ENCODE data around the gene CLTB. TPM values are rescaled to one million over a fixed set of nuclear protein-coding genes. Genes with fewer than 3 reads are reported as not detected.

The CLTB gene
- total RNA-seq, 4 donors from 2014 or later, result 167 to 272 (median 265) TPM

- Histone ChIP-seq H3K4me1 (peaks cover 8 to 57% (median 40%) of the 10 kb centered on the region in 4 donors), H3K27me3 (no peaks in the 10 kb centered on the region), H3K4me3 (no peak overlapping the region), H3K36me3 (no peaks in the 10 kb centered on the region), H3K27ac (peak overlapping the region; percentile 30 to 97 (median 70)), H3K9me3 (no peaks in the 10 kb centered on the region)
- DNase-seq, result no peak
- no peak for TF ChIP-seq EP300 (IDR thresholded peaks at IDR 0.05; ENCODE audit: low read depth)
- no peak for TF ChIP-seq POLR2AphosphoS5 (IDR thresholded peaks at IDR 0.05)
- TF ChIP-seq CTCF (IDR thresholded peaks at IDR 0.05), result no peak
- no peak for TF ChIP-seq POLR2A (IDR thresholded peaks at IDR 0.05)
- intact Hi-C loops (cut with DNase I; ENCODE audit: low total_unique reads) (no loop called here), in situ Hi-C loops (cut with MboI; ENCODE audit: low pct_ligation_motif_present in 1 of 4, low pct_unique_long_range_greater_than_20kb in 1 of 4, low sequenced_read_pairs in 3 of 4) (loop anchor here in 2 of 4 donors (10.0 to 25.0 kb wide), 2 partner anchors 161 to 174 kb away; no protein-coding TSS in a partner anchor)
- 81% methylated on average over 7 of the region's 7 CpGs; no CpG with 5 or more reads in 1 of the 2 donors for WGBS, 2 donors (ENCODE audit: low coverage in 1 of 2)
Measured at GRCh38 chr5:176413709-176414191, 2.6 kb downstream of the CLTB start.

- Histone ChIP-seq H3K27ac (peak overlapping the region; percentile 30 to 97 (median 64)), H3K36me3 (no peaks in the 10 kb centered on the region), H3K4me1 (peaks cover 8 to 57% (median 40%) of the 10 kb centered on the region in 4 donors), H3K4me3 (no peak overlapping the region), H3K9me3 (no peaks in the 10 kb centered on the region), H3K27me3 (no peaks in the 10 kb centered on the region)
- 71% methylated on average over 2 of the region's 2 CpGs; no CpG with 5 or more reads in 1 of the 2 donors for WGBS, 2 donors (ENCODE audit: low coverage in 1 of 2)
- intact Hi-C loops (cut with DNase I; ENCODE audit: low total_unique reads), result no loop called here
- in situ Hi-C loops (cut with MboI; ENCODE audit: low pct_ligation_motif_present in 1 of 4, low pct_unique_long_range_greater_than_20kb in 1 of 4, low sequenced_read_pairs in 3 of 4), result loop anchor here in 2 of 4 donors (10.0 to 25.0 kb wide), 2 partner anchors 162 to 174 kb away; no protein-coding TSS in a partner anchor
- TF ChIP-seq EP300 (IDR thresholded peaks at IDR 0.05; ENCODE audit: low read depth) (no peak), POLR2AphosphoS5 (IDR thresholded peaks at IDR 0.05) (no peak), POLR2A (IDR thresholded peaks at IDR 0.05) (no peak), CTCF (IDR thresholded peaks at IDR 0.05) (no peak)
- no peak for DNase-seq
Measured at GRCh38 chr5:176413255-176413565, 3.1 kb downstream of the CLTB start.

- TF ChIP-seq POLR2A (IDR thresholded peaks at IDR 0.05), result no peak
- no peak for TF ChIP-seq POLR2AphosphoS5 (IDR thresholded peaks at IDR 0.05)
- no peak for TF ChIP-seq CTCF (IDR thresholded peaks at IDR 0.05)
- no peak for TF ChIP-seq EP300 (IDR thresholded peaks at IDR 0.05; ENCODE audit: low read depth)
- Histone ChIP-seq H3K4me1 (peaks cover 8 to 61% (median 40%) of the 10 kb centered on the region in 4 donors), H3K4me3 (no peak overlapping the region), H3K27me3 (no peaks in the 10 kb centered on the region), H3K9me3 (no peaks in the 10 kb centered on the region), H3K36me3 (peaks cover 0 to 4% (median 0%) of the 10 kb centered on the region in 4 donors), H3K27ac (peak overlapping the region; percentile 2 to 94 (median 32))
- intact Hi-C loops (cut with DNase I; ENCODE audit: low total_unique reads), result no loop called here
- DNase-seq, result no peak
- 80 to 93% methylated on average over 2 to 10 of the region's 10 CpGs for WGBS, 2 donors (ENCODE audit: low coverage in 1 of 2)
- in situ Hi-C loops (cut with MboI; ENCODE audit: low pct_ligation_motif_present in 1 of 4, low pct_unique_long_range_greater_than_20kb in 1 of 4, low sequenced_read_pairs in 3 of 4), result loop anchor here in 2 of 4 donors (10.0 to 25.0 kb wide), 2 partner anchors 162 to 175 kb away; no protein-coding TSS in a partner anchor
Measured at GRCh38 chr5:176412517-176413254, 3.7 kb downstream of the CLTB start.

GRCh38 chr5:176410486-176411180 lies 5.7 kb downstream of the CLTB start:
- peaks cover 0 to 7% (median 0%) of the 10 kb centered on the region in 4 donors for H3K36me3 ChIP-seq
- DNase-seq, result no peak
- WGBS, 2 donors (ENCODE audit: low coverage in 1 of 2), result 50 to 94% methylated on average over 1 to 5 of the region's 5 CpGs
- H3K27ac ChIP-seq, result peak overlapping the region in 1 of 4 donors; percentile 28
- no peaks in the 10 kb centered on the region for H3K27me3 ChIP-seq
- in situ Hi-C loops (cut with MboI; ENCODE audit: low pct_ligation_motif_present in 1 of 4, low pct_unique_long_range_greater_than_20kb in 1 of 4, low sequenced_read_pairs in 3 of 4), result loop anchor here in 2 of 4 donors (10.0 to 25.0 kb wide), 2 partner anchors 164 to 177 kb away; no protein-coding TSS in a partner anchor
- TF ChIP-seq EP300 (IDR thresholded peaks at IDR 0.05; ENCODE audit: low read depth) (no peak), CTCF (IDR thresholded peaks at IDR 0.05) (peak in 1 of 5 experiments; percentile 7), POLR2AphosphoS5 (IDR thresholded peaks at IDR 0.05) (no peak), POLR2A (IDR thresholded peaks at IDR 0.05) (no peak)
- peaks cover 3 to 68% (median 37%) of the 10 kb centered on the region in 4 donors for H3K4me1 ChIP-seq
- no peaks in the 10 kb centered on the region for H3K9me3 ChIP-seq
- intact Hi-C loops (cut with DNase I; ENCODE audit: low total_unique reads), result no loop called here
- no peak overlapping the region for H3K4me3 ChIP-seq
